ENCODE results near the gene LGR4.

- TF ChIP-seq GATA2 (IDR thresholded peaks at IDR 0.05; ENCODE audit: low read depth, low read length) (no peak), GATA3 (IDR thresholded peaks at IDR 0.05; ENCODE audit: low read depth, low read length) (no peak)
Measured at GRCh38 chr11:27427183-27427980, 45.2 kb downstream of the LGR4 start.
